Dermis blood vessel endothelial cell (primary cell): ENCODE measurements around the gene TEPSIN. TPM values are rescaled to one million over a fixed set of nuclear protein-coding genes. Genes with fewer than 3 reads are reported as not detected.

Experiments used
- DNase-seq: peaks from one replicate; pipeline ENCODE4 v3.0.0; 2010
- total RNA-seq: library from RNA; depleted of rRNA; stranded (reverse); fragments of >200 nt; gene quantifications from 2 replicates; pipeline ENCODE4 v1.2.3, GENCODE V29; 2014

TEPSIN gene
- total RNA-seq, 1 donor from 2014 or later = 24.5 TPM

DNA sequence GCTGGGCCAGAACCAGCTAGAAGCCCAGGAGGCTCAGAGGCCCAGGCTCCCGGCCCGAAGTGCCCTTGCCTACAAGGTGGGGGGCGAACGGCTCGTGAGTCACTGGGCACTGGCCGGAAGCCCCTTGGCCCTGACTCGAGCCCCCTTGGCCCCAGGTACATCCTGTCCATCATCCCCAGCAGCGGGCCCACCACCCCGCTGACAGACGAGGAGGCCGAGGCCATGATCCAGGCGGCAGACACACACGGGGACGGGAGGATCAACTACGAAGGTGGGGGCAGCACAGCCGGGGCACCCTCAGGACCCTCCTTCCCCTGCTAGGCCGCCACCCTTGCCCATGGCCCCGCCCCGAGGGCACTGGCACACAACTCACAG lies 57.1 kb downstream of the TEPSIN start:
- no peak for DNase-seq

DNA sequence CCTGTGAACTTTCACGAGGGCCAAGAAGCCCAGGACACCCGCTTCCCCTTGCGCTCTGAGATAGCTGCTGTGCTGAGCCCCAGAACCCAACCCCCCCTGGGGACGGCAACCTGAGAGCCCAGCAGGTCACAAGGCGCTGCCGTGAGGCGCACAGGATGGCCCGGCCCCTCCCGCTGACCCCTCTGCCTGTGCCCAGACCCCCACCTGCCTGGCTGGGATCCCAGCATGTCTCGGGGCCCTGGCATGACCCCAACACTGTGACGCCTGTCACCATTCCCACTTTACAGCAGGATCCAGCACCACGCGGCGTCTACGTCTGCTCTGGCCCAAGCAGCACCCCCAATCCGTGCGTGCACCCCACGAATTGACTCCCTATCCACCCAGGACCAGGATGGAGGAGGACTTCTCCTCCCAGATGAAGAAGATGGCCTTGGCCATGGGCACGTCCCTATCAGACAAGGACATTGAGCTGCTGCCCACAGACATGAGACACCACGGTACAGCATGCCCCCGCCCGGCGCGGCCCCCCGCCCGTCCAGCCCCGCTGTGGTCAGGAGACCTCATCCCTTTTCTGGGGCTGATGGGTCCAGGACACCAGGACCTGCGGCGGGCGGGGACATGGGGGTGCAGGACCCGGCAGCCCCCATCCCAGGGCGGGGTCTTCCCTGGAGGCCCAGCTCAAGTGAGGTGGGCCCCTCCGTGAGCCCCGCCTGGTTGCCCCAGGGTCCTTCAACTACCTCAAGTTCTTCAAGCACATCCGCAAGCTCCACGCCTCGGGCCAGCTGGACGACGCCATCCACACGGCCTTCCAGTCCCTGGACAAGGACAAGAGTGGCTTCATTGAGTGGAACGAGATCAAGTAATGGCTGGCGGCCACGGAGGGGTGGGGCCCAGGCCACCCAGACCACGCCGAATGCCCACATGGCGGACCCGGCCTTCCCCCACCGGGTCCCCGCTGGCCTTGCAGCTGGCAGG lies 57.7 kb downstream of the TEPSIN start:
- DNase-seq = no peak

DNA sequence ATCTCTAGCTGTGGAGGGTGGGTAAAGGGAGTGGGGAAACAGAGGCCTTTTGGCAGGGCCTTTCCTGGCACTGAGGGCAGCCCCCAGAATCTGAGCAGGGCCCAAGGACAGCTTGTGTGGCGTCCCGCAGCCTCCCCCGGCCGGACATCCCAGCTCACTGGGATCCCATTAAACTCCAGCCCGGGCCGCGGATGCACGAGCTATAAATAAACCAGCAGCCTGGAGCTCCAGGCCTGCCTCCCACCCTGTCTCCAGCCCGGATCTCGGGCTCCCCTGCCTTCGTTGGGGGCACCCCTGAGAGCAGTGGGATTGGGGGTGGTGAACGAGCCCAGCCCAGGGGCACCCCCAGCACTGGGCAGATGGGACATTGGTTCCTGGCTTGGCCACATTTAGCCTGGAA lies 59.0 kb downstream of the TEPSIN start:
- no peak for DNase-seq

DNA sequence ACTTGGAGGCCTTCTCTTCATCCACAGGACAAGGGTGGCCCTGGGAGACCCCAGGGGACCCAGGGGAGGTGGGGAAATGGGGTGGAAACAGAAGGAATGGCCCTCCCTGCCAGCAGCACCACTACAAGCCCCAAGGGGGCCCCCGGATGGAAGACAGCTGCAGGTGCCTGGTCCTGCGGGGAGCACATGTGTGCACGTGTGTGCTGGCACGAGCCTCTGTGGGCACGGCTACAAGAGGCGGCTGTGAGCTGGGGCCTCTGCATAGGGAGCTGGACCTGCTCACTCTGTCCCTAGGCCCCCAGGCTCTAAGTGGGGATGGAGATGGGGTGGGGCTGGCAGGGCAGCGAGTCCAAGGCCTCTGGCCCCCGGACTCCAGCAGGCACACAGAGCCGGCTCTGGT lies 59.6 kb downstream of the TEPSIN start:
- no peak for DNase-seq

Other genes with a start within 250 kb of the TEPSIN start
- gene CHMP6, start 247.2 kb downstream of the TEPSIN start, total RNA-seq = 19.2 and 28.6 TPM in 2 replicates
- 27.7 and 53.9 TPM in 2 replicates for gene BAIAP2, start 203.9 kb downstream of the TEPSIN start, total RNA-seq
- gene PVALEF, start 73.5 kb downstream of the TEPSIN start, total RNA-seq = not detected in 2 replicates
- gene AATK, start 72.8 kb downstream of the TEPSIN start, total RNA-seq = 4.0 and 4.1 TPM in 2 replicates
- 11.3 and 12.3 TPM in 2 replicates for gene CEP131, start 16.1 kb downstream of the TEPSIN start, total RNA-seq
- gene NDUFAF8, start 263 bp upstream of the TEPSIN start, total RNA-seq = 18.4 and 26.9 TPM in 2 replicates
- gene SLC38A10, start 56.3 kb upstream of the TEPSIN start, total RNA-seq = 101 and 106 TPM in 2 replicates
- 4.8 and 19.3 TPM in 2 replicates for gene BAHCC1, start 156.4 kb upstream of the TEPSIN start, total RNA-seq